Cortex of kidney (tissue), 1 donor: Measurements from ENCODE around the gene GPATCH1.
"Not testable (repeated sequence)": the region's sequence is repeated elsewhere in the genome, so short reads cannot be mapped to it uniquely, and the experiment has no call there.

Source experiments
- DNase-seq: peaks from one replicate; lab custom pipeline; 2025; lab: John Stamatoyannopoulos, UW

GPATCH1 gene

DNA sequence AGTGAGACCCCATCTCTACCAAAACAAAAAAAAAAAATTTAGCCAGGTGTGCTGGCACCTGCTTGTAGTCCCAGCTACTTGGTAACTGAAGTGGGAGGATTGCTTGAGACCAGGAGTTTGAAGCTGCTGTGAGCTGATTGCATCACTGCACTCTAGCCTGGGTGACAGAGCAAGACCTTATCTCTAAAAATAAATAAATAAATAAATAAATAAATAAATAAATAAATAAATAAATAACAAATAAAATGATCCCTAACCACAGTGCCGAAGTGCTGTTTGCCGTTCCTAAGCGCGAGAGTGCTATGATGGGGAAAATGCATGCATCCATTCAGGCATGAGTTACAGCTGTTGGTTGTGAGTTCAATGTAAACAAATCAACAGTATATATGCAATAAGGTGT lies 78.2 kb downstream of the GPATCH1 start:
- DNase-seq, result no peak

DNA sequence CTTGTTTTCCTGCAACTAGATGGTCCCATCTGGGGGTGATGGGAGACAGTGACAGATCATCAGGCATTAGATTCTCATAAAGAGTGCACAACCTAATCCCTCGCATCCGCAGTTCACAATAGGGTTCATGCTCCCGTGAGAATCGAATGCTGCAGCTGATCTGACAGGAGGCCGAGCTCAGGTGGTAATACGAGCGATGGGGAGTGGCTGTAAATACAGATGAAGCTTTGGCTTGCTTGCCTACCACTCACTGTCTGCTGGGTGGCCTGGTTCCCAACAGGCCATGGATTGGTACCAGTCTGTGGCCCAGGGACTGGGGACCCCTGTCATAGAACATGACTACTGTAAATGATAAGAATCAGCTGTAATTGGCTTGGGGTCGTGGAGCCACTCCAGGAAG lies 78.9 kb downstream of the GPATCH1 start:
- no peak for DNase-seq

DNA sequence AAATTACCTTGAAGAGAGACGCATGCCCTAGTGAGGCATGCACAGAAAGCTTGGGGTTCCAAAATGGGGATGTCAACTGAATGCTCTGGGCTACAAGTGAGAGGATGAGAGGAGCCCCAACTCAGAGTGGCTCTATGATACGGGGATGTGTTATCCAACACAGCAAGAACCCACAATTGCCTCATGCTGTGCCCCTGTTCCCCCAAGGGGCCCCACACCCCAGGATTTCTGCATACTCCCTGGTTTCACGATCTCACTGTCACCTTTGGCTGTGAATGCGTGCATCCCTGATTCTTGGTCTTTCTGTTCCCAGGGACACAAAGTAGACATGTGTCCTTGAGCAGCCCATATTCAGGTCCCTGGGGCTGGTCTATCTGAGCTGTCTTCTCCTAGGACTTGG lies 80.2 kb downstream of the GPATCH1 start:
- no peak for DNase-seq

DNA sequence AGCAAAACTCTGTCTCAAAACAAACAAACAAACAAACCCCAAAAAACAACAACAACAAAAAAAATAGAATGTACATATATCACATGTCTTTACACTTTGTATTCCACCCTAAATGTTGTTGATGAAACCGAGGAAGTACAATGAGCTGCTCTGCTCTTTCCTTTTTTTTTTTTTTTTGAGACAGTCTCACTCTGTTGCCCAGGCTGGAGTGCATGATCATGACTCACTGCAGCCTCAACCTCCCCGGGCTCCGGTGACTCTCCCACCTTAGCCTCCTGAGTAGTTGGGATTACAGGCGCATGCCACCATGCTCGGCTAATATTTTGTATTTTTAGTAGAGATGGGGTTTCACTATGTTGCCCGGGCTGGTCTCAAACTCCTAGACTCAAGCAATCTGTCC lies 82.5 kb downstream of the GPATCH1 start:
- DNase-seq, result no peak

DNA sequence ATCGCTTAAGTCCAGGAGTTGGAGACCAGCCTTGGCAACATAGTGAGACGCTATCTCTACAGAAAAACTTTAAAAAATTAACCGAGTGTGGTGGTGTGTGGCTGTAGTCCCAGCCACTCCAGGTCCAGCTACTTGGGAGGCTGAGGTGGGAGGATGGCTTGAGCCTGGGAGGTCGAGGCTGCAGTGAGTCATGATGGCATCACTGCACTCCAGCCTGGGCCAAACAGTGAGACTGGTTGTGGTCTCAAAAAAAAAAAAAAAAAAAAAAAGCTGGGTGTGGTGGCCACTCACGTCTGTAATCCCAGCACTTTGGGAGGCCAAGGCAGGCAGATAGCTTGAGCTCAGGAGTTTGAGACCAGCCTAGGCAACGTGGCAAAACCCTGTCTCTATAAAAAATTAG lies 85.1 kb downstream of the GPATCH1 start:
- not testable (repeated sequence) for DNase-seq

DNA sequence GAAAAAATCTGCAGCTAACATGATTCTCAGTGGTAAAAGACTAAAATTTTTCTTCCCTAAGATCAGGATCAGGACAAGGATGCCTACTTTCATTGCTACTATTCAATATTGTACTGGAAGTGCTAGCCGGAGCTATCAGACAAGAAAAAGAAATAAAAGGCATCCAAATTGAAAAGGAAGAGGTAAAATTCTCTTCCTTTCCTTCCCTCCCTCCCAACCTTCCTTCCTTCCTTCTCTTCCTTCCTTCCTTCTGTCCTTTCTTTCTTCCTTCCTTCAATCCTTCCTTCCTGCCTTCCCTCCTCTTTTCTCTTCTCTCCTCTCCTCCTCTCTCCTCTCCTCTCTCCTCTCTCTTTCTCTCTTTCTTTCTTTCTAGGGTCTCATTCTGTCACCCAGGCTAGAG lies 86.5 kb downstream of the GPATCH1 start:
- no peak for DNase-seq

DNA sequence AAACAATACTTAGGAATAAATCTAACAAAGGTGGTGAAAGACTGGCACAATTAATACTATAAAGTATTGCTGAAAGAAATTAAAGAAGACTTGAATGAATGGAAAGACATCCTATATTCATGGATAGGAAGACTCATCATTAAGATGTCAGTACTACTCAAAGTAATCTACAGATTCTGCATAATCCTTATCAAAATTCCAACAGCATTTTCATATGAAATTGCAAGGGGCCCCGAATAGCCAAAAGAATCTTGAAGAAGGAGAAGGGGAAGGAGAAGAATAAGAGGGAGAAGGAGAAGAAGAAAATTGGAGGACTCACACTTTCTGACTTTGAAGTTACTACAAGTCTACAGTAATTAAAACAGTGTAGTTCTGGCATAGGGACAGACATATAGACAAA lies 87.5 kb downstream of the GPATCH1 start:
- no peak for DNase-seq

DNA sequence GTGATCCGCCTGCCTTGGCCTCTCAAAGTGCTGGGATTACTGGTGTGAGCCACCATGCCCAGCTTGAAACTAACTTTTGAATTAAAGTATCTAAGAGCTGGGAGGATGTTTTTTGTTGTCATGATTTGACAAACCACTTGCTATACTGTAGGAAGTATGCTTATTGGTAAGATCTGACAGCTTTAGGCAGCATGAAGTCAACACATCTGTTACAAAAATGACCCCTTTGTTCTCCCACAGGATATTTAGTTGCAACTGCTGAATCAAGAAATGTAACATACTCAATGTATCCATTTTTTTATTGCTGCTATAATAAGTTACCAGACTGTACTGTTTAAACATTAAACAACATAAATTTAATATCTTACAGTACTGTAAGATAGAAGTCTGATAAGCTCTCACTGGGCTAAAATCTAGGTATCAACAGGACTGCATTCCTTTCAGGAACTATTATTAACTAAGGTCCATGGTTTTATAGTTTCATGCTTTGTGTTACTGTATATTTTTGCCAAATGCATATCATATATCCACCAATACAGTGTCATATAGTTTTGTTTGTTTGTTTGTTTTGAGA lies 90.3 kb downstream of the GPATCH1 start:
- no peak for DNase-seq

DNA sequence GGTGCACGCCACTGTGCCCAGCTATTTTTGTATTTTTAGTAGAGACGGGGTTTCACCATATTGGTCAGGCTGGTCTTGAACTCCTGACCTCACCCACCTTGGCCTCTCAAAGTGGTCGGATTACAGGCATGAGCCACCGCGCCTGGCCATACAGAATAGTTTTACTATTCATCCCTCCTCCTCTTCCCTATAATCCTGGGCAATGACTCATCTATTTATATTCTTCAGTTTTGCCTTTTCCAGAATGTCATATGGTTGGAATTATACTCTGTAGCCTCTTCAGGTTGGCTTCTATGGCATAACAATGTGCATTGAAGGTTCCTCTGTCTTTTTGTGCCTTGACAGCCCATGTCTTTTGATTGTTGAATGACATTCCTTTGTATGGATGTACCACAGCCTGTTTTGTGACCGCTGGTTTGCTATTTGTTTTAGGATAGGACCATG lies 91.0 kb downstream of the GPATCH1 start:
- DNase-seq, result no peak

DNA sequence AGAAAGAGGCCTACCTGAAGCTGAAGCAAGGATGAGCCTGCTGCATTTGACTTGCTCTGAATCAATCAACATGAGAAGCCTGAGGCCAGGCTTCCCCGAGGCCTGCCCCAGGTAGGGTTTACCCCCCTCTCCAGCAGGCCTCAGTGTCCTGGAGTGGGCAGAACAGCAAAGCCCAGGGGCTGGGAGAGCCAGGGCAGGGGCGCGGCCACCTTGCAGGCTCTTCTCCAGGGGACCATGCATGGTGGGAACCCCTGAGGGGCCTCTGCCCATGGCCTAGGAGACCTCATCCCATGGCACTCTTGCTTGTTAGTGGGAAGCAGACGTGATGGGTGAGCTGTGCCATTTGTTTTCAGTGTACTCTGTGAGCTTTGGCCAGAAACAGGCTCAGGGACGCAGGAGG lies 93.2 kb downstream of the GPATCH1 start:
- no peak for DNase-seq

DNA sequence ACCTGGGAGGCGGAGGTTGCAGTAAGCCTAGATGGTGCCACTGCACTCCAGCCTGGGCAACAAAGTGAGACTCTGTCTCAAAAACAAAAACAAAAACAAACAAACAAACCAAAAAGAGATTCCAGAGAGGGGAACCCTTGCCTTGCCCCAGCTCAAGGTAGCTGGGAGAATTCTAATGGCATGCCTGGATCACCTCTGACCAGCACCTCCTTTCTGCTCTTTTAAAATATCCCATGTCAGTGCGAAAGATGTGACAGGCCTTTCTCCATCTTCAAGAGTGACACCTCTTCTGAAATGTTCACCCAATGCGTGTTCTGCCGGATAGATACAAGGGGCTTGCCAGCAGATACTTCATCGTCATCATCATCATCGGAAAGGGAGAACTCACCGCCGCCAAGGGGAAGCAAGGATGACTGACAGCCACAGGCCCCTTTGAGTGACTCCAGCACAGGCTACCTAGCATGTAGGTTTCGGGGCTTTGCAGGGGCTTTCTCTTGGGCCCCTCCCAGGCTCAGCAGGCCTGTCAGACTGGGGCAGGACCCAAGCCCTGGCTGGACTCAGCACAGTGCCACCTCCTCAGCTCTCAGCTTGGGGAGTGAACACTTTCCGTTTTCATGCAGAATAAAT lies 94.3 kb downstream of the GPATCH1 start:
- DNase-seq, result no peak

DNA sequence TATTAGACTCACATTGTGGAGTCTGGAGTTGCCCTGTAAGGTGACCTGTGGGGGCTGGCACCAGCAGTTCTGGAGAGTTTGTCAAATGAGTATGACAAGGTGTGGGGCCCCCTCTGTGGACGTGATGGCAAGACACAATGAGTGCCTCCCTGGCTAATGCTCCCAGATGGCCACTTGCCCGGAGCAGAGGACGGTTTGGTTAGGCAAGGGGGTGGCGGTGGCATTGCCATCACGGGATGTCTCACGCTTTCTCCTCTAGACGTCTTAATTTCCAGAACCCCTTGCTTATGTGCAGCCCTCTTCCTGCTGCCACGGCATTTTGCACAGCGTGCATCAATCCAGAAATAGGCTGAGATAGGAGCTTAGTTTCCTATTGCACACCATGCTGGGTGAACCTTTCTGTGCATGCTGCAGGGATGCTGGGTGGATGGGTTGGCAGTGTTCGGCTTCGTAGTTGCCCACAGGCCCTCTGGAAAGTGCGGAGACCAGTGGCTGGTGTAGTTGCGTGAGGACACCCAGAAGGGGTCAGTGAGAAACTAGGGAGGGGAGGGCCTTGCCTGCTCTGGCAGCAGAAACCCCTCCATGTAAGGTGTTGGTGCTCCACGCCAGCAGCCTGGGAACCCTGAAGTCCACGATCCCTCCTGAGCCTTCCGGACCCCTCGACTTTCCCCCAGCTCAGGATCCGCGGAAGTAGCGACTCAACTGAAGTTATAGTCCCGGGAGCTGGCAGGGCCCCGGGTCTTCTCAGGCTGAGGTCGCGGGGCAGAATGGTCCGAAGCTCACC lies 95.1 kb downstream of the GPATCH1 start:
- DNase-seq, result no peak

DNA sequence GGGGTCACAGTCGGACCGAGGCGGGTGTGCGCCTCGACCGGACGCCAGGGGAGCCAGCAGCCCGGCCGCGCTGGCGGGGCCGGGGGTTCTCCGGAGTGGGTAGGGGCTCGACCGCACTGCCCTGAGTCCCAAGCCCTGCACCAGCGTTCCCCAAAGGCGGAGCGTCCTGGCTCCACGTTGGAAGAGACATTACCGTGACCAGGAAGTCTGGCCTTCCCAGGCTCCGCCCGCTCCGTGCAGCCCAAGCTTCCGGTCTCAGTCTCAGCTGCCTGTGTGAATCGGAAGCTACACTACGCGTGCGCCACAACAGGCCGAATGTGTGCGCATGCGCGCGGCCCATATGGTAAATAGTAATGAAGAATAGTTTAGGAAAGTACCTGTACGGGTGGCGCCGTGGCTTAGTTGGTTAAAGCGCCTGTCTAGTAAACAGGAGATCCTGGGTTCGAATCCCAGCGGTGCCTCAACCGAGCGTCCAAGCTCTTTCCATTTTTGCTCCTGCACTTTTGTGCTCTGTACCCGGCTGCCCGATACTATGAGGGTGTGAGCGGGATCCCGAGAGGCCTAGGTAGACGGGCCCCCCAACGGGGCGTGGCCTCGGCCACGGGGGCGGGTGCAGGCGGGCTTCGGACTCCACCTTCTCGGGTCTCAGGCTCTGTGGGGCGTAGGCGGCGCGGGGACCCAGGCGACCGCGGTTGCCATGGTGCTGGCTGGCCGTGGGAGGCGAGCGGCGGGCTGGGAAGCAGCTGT lies 95.9 kb downstream of the GPATCH1 start:
- peak; percentile 81 for DNase-seq

DNA sequence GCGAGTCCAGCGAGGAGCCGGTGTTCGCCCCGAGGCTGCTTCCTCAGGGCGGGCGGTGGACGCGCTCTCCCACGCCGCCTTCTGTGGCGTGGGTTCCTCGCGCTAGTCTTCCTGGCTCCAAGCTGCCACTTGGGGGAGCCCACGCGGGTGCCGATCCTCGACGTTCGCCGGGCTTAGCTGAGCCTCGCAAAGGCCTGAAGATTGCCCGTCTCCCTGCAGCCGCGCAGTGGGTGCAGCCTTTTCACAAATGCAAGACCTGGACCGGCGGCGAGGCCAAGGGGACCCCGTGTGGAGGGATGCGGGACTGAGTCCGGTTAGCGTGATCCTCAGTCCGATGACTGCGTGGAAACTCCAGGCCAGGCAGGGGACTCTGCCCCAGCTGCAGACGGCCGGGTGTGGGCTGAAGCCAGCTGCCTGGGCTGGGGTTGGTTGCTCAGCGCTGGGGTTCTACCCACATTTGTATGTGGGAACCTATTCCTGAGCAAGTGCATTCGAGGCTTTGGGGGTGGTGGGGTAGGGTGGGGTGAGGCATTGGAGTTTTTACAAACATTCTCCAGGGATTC lies 96.5 kb downstream of the GPATCH1 start:
- DNase-seq, result no peak
